ENCODE data around the gene GHSR. TPM values are rescaled to one million over a fixed set of nuclear protein-coding genes. Genes with fewer than 3 reads are reported as not detected.

The GHSR gene
- total RNA-seq, 1 experiment from 2014 or later = not detected

GRCh38 chr3:172437713-172438112 is 10.5 kb downstream of the GHSR start:
- H4K20me1 ChIP-seq (ENCODE audit: insufficient read depth) = no peaks in the 10 kb centered on the region
- TF ChIP-seq EZH2 (IDR thresholded peaks at IDR 0.05; ENCODE audit: low read depth) (no peak), CTCF (conservative IDR thresholded peaks at IDR 0.05) (no peak)
- no peaks in the 10 kb centered on the region; the same call in 1 of the 2 replicates for H3F3A ChIP-seq (ENCODE audit: insufficient read depth, low read depth)
- ChIA-PET CTCF (no interaction called here), POLR2A (ENCODE audit: unreplicated experiment) (no interaction called here)
- no TSS peak for BruUV-seq (replicated peaks)
- no peaks in the 10 kb centered on the region for H3K79me2 ChIP-seq (ENCODE audit: low read depth)
- intact Hi-C loops (cut with micrococcal nuclease; ENCODE audit: unreplicated experiment) = no loop called here
- no peak for DNase-seq
- no peaks in the 10 kb centered on the region; the same call in 1 of the 2 replicates for H3K9me3 ChIP-seq (ENCODE audit: insufficient read depth, low read depth)
- H3K27ac ChIP-seq = no peak overlapping the region
- H3K36me3 ChIP-seq (ENCODE audit: low read depth) = no peaks in the 10 kb centered on the region
- H3K4me1 ChIP-seq (replicated peaks; ENCODE audit: insufficient read depth) = no peaks in the 10 kb centered on the region
- H3K27me3 ChIP-seq (ENCODE audit: insufficient read depth, low read depth) = no peaks in the 10 kb centered on the region
- H3K4me3 ChIP-seq = no peak overlapping the region
- H3K4me2 ChIP-seq = no peak overlapping the region
- no peak overlapping the region for H2AFZ ChIP-seq
- no peaks in the 10 kb centered on the region for H3K9me2 ChIP-seq (ENCODE audit: insufficient read depth)

DNA sequence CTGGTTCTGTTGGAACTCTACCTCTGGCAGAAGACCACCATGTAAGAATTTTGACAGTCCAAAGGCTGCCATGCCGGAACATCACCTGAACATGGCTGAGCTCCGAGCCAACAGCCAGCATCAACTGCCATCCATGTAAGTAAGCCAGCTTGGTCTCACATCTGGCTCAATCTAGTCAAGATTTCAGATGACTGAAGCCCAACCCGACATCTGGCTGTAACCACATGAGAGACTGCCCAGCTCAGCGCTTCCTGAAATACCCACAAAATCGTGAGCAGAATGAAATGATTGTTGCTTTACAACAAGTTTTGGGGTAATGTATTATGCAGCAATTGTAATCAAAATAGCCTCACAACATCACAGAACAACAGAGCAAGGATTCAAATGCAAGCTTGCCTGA is 32.9 kb downstream of the GHSR start:
- BruUV-seq (replicated peaks) = no TSS peak
- TF ChIP-seq EZH2 (IDR thresholded peaks at IDR 0.05; ENCODE audit: low read depth) (no peak), CTCF (conservative IDR thresholded peaks at IDR 0.05) (no peak)

DNA sequence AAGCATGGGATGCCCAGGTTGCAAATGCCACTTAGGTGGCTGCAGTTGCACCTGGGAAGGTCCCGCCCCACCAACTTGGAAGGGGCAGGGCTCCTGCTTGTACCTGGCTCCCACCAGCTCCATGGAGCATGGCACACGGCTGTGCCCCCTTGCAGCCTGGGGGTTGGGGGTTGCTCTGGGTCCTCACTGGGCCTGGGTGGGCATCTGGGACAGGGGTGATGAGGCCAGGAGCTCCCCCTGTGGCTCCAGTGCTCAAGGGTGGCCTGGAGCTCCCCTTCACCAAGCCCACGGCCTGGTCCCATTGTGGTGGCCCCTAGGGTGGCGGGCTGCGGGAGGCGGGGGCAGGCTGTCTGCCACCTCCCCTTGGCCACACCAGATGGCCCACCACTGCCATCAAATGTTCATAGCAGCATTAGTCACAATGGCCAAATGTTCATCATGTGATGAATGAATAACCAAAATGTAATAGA is 36.7 kb downstream of the GHSR start:
- H4K20me1 ChIP-seq (ENCODE audit: insufficient read depth) = no peaks in the 10 kb centered on the region
- H3K4me2 ChIP-seq = no peak overlapping the region
- ChIA-PET POLR2A (ENCODE audit: unreplicated experiment) (no interaction called here), CTCF (no interaction called here)
- H2AFZ ChIP-seq = no peak overlapping the region
- BruUV-seq (replicated peaks) = no TSS peak
- H3K9me2 ChIP-seq (ENCODE audit: insufficient read depth) = no peaks in the 10 kb centered on the region; the same call in 1 of the 2 replicates
- peaks cover 22% of the 10 kb centered on the region for H3F3A ChIP-seq (ENCODE audit: insufficient read depth, low read depth)
- no peak overlapping the region for H3K27ac ChIP-seq
- no peak for TF ChIP-seq EZH2 (IDR thresholded peaks at IDR 0.05; ENCODE audit: low read depth)
- TF ChIP-seq CTCF (conservative IDR thresholded peaks at IDR 0.05) = no peak
- no peaks in the 10 kb centered on the region for H3K27me3 ChIP-seq (ENCODE audit: insufficient read depth, low read depth)
- no peaks in the 10 kb centered on the region for H3K4me1 ChIP-seq (replicated peaks; ENCODE audit: insufficient read depth)
- no peak overlapping the region for H3K4me3 ChIP-seq
- H3K79me2 ChIP-seq (ENCODE audit: low read depth) = no peaks in the 10 kb centered on the region
- H3K9me3 ChIP-seq (ENCODE audit: insufficient read depth, low read depth) = no peaks in the 10 kb centered on the region
- intact Hi-C loops (cut with micrococcal nuclease; ENCODE audit: unreplicated experiment) = no loop called here
- H3K36me3 ChIP-seq (ENCODE audit: low read depth) = no peaks in the 10 kb centered on the region
- peak in 1 of 2 experiments; percentile 30 for DNase-seq

More for the DNA sequence above, 32.9 kb downstream of the GHSR start:
- DNase-seq = peak in 1 of 2 experiments; percentile 13
- Histone ChIP-seq H2AFZ (no peak overlapping the region), H3F3A (ENCODE audit: insufficient read depth, low read depth) (no peaks in the 10 kb centered on the region), H3K4me3 (no peak overlapping the region), H3K9me2 (ENCODE audit: insufficient read depth) (no peaks in the 10 kb centered on the region; the same call in 1 of the 2 replicates), H3K9me3 (ENCODE audit: insufficient read depth, low read depth) (no peaks in the 10 kb centered on the region), H3K79me2 (ENCODE audit: low read depth) (no peaks in the 10 kb centered on the region), H3K36me3 (ENCODE audit: low read depth) (no peaks in the 10 kb centered on the region), H4K20me1 (ENCODE audit: insufficient read depth) (no peaks in the 10 kb centered on the region), H3K27ac (no peak overlapping the region), H3K4me1 (replicated peaks; ENCODE audit: insufficient read depth) (no peaks in the 10 kb centered on the region), H3K4me2 (no peak overlapping the region), H3K27me3 (ENCODE audit: insufficient read depth, low read depth) (no peaks in the 10 kb centered on the region)
- ChIA-PET POLR2A (ENCODE audit: unreplicated experiment) (no interaction called here), CTCF (interaction anchor here (0.7 to 1.0 kb wide), 2 partner anchors 11 to 941 kb away, joined by 4 to 5 read pairs; no protein-coding TSS in a partner anchor)
- intact Hi-C loops (cut with micrococcal nuclease; ENCODE audit: unreplicated experiment) = no loop called here
